ENCODE results near the gene YIPF3. TPM values are rescaled to one million over a fixed set of nuclear protein-coding genes. Genes with fewer than 3 reads are reported as not detected.

The YIPF3 gene
- total RNA-seq, 6 experiments from 2014 or later, result 58.9 to 70.0 (median 62.7) TPM

GRCh38 chr6:43524483-43524961 lies 7.8 kb upstream of the YIPF3 start:
- H3K4me3 ChIP-seq, result no peak overlapping the region
- DNase-seq (no peak), ATAC-seq (no peak)
- intact Hi-C loops (cut with DNase I), result no loop called here
- no peak for TF ChIP-seq POLR2A (IDR thresholded peaks at IDR 0.05)
- TF ChIP-seq, protein P1, sequence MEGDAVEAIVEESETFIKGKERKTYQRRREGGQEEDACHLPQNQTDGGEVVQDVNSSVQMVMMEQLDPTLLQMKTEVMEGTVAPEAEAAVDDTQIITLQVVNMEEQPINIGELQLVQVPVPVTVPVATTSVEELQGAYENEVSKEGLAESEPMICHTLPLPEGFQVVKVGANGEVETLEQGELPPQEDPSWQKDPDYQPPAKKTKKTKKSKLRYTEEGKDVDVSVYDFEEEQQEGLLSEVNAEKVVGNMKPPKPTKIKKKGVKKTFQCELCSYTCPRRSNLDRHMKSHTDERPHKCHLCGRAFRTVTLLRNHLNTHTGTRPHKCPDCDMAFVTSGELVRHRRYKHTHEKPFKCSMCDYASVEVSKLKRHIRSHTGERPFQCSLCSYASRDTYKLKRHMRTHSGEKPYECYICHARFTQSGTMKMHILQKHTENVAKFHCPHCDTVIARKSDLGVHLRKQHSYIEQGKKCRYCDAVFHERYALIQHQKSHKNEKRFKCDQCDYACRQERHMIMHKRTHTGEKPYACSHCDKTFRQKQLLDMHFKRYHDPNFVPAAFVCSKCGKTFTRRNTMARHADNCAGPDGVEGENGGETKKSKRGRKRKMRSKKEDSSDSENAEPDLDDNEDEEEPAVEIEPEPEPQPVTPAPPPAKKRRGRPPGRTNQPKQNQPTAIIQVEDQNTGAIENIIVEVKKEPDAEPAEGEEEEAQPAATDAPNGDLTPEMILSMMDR (IDR thresholded peaks at IDR 0.05), result no peak
- H3K9me3 ChIP-seq, result no peaks in the 10 kb centered on the region
- H3K36me3 ChIP-seq, result peaks cover 7 to 93% (median 31%) of the 10 kb centered on the region in 4 donors
- H3K4me1 ChIP-seq, result no peaks in the 10 kb centered on the region
- 83% methylated on average over 7 of the region's 10 CpGs for WGBS (ENCODE audit: insufficient coverage, low coverage, low lambda C conversion rate, missing lambda C conversion rate)
- H3K27ac ChIP-seq, result no peak overlapping the region
- H3K27me3 ChIP-seq, result no peaks in the 10 kb centered on the region

- peaks cover 7 to 85% (median 29%) of the 10 kb centered on the region in 4 donors for H3K36me3 ChIP-seq
- H3K4me3 ChIP-seq, result no peak overlapping the region
- H3K4me1 ChIP-seq, result peaks cover 0 to 3% (median 1%) of the 10 kb centered on the region in 4 donors
- WGBS (ENCODE audit: insufficient coverage, low coverage, low lambda C conversion rate, missing lambda C conversion rate), result no CpG with 5 or more reads among the region's 3 CpGs
- no peak for TF ChIP-seq POLR2A (IDR thresholded peaks at IDR 0.05)
- TF ChIP-seq, protein P1 (IDR thresholded peaks at IDR 0.05), result no peak
- H3K27me3 ChIP-seq, result no peaks in the 10 kb centered on the region
- intact Hi-C loops (cut with DNase I), result no loop called here
- no peaks in the 10 kb centered on the region for H3K9me3 ChIP-seq
- DNase-seq (no peak), ATAC-seq (peak in 1 of 4 donors; percentile 22)
- no peak overlapping the region for H3K27ac ChIP-seq
Observed at GRCh38 chr6:43523284-43523683, 6.6 kb upstream of the YIPF3 start.

GRCh38 chr6:43522547-43523261 lies 6.0 kb upstream of the YIPF3 start:
- Histone ChIP-seq H3K4me1 (peaks cover 0 to 8% (median 4%) of the 10 kb centered on the region in 4 donors), H3K27ac (no peak overlapping the region), H3K36me3 (peaks cover 7 to 81% (median 24%) of the 10 kb centered on the region in 4 donors), H3K27me3 (no peaks in the 10 kb centered on the region), H3K4me3 (no peak overlapping the region), H3K9me3 (no peaks in the 10 kb centered on the region)
- no peak for ATAC-seq
- no peak for DNase-seq
- intact Hi-C loops (cut with DNase I), result no loop called here
- 73% methylated on average over 6 of the region's 8 CpGs for WGBS (ENCODE audit: insufficient coverage, low coverage, low lambda C conversion rate, missing lambda C conversion rate)
- TF ChIP-seq, protein P1 (IDR thresholded peaks at IDR 0.05), result no peak

- H3K27ac ChIP-seq, result no peak overlapping the region
- ATAC-seq (no peak), DNase-seq (no peak)
- TF ChIP-seq, protein P1 (IDR thresholded peaks at IDR 0.05), result no peak
- TF ChIP-seq POLR2A (IDR thresholded peaks at IDR 0.05), result no peak
- no peaks in the 10 kb centered on the region for H3K27me3 ChIP-seq
- H3K36me3 ChIP-seq, result peaks cover 7 to 72% (median 24%) of the 10 kb centered on the region in 4 donors
- H3K4me3 ChIP-seq, result no peak overlapping the region
- intact Hi-C loops (cut with DNase I), result no loop called here
- H3K4me1 ChIP-seq, result peaks cover 0 to 11% (median 5%) of the 10 kb centered on the region in 4 donors
- 89% methylated on average over 2 of the region's 2 CpGs for WGBS (ENCODE audit: insufficient coverage, low coverage, low lambda C conversion rate, missing lambda C conversion rate)
- no peaks in the 10 kb centered on the region for H3K9me3 ChIP-seq
Observed at GRCh38 chr6:43521836-43522235, 5.1 kb upstream of the YIPF3 start.
